GM18498 (cell line): ENCODE measurements around the gene CD3E.
"Not testable (repeated sequence)": the region's sequence is repeated elsewhere in the genome, so short reads cannot be mapped to it uniquely, and the experiment has no call there.

ENCODE experiments used
- ATAC-seq: cut with Tn5 transposase; IDR thresholded peaks from one replicate; pipeline ENCODE4 v1.9.1; 2021; ENCODE audit warnings: mild to moderate bottlenecking, moderate library complexity; ENCODE audit not compliant: unreplicated experiment

The CD3E gene

DNA sequence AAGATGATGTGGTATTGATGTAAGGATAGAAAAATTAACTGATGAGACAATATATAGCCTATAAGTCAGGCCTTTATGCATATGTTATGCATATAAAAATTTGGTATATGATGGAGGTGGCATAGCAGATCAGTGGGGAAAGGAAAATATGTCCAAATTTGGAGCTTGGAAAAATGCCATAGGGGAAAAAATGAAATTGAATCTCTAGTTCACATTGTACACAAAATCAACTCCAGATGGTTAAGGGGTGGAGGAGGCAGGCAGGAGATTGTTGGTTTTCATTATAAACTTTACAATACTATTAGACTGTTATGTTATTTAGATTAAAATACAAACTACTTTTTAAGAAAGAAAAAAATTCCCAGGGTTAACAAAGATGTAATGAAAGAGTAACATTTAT, 15.1 kb upstream of the CD3E start:
- no peak for ATAC-seq

DNA sequence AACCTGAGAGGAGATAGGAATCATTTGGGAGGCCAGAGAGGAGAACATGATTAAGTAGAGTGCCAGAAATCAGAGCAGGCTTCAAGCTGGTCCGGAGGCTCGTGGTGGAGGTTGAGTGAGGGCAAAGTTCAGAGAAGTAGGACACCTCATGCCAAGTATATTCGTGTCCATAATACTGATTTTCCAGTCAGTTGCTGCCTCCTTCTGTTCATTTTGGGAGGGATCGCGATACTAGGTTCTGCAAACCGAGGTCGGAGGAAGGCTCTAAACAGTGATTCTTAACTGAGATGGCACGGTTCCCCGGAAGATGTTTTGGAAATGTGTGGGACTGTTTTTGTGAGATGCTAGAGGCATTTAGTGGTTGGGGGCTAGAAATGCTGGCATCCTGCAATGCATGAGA, 13.6 kb upstream of the CD3E start:
- ATAC-seq, result no peak

DNA sequence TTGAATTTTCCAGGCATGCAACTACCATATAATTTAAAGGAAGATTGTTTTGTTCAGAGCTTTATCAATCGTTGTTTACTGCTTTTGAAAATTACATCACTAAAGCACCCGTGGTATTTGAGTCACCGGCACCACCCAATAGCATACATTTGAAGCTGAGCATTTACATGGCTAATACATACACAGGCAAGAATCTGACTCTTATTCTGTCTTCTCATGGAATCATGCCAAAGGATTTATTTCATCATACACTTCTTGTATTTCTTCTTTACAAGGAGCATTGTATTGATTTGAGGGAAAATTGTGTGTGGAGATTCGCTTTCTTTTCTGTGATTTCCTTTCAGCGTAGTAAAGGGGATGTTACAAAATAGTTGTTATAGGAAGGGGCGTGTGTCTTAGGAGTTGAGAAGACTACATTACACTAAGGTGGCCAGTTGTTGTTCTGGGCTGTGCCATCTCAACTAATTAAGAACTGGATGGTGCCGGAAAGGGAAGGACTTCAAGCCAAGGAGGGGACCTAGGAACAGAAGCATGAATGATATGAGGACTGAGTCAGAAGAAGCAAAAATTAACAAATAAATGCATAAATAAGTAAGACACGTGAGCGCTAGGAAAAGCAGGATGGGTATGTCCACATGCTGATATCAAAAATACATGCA, 12.9 kb upstream of the CD3E start:
- no peak for ATAC-seq

DNA sequence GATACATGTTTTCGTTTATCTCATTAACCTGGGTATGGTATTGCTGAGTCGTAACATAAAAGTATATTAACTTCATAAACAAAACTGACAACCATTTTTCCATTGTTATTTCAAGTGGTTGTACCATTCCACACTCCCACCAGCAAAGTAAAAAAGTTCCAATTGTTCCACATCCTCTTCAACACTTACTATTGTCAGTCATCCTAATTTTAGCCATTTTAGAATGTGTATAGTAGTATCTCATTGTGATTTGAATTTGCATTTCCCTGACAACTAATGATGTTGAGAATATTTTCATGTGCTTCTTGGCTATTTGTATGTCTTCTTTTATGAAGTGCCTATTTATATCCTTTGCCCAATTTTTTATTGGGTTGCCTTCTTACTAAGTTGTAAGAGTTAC, 10.5 kb upstream of the CD3E start:
- no peak for ATAC-seq

DNA sequence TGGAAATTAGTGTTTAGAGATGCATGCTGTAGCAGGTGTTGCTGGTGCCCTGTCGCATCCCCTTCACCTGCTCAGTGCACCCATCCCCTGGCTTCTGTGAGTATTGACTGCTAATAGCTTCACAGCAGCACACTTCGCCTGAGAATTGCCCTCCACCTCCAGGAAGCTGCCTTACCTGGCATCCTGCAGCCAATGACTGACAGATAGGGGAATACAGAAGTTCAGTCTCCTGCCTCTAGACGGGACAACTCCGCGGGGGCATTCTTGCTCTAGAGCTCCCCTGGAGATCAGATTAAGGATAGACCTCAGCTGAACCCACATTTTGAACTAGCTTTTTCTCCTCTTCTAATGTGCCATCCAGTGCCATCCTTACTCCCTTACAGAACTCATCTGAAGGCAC, 9.3 kb upstream of the CD3E start:
- no peak for ATAC-seq

DNA sequence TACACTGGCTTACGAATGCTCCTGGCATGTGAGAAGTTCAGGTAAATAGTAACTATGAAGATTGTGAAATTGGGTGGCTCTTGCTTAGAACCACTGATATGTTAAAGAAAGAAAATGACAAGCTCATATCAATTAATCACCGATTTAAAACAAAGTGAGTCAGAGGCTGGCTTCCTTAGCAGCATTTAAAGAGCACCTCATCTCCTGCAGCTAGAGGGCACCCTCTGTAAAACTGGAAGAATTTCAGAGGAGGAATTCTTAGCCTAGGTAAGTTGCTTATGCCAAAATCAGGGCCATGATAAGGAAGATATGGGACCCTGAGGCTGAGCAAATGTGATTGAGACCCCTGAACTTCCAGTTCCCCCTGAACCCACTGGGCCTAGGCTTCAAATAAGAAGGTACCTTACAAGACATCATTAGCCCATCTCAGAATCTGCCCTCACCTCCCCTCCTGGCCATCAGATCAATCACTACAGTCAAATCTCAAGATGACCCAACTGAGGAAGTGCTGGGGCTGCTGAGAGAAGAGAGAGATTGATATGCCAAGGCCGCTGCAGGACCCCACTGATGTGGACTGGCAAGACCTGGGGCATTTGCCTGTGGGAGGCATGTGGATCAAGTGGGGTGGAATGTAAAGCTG, 8.6 kb upstream of the CD3E start:
- ATAC-seq, result no peak

DNA sequence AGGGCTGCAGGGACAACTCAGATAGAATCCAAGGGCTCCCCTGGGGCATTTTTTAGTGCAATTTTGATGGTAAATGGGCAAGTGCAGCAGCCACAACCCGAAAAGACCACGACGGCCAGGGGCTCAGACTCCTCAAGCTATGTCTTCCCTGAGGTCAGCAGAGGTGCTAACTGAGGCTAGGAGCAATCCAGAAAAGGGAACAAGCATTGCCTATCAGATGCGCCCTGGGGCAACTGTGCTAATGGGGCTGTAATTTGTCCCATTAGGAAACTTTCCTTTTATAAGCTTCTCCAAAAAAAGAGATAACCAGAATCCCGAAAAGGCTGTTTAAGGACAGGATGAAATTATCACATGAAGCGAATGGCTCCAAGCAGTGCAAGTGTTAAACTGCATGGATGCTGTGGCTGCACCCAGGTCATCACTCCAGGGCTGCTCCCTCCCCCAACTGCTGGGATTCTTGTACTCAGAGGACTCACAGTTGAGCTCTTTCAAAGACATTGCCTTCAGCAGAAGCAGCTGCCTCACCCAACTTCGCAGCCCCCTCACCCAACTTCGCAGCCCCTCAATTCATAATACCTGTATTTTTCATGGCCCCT, 2.8 kb upstream of the CD3E start:
- no peak for ATAC-seq

DNA sequence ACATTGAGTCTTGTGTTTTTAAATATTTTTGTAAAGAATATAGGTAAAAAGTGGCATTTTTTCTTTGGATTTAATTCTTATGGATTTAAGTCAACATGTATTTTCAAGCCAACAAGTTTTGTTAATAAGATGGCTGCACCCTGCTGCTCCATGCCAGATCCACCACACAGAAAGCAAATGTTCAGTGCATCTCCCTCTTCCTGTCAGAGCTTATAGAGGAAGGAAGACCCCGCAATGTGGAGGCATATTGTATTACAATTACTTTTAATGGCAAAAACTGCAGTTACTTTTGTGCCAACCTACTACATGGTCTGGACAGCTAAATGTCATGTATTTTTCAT, 333 bp upstream of the CD3E start:
- ATAC-seq, result no peak

DNA sequence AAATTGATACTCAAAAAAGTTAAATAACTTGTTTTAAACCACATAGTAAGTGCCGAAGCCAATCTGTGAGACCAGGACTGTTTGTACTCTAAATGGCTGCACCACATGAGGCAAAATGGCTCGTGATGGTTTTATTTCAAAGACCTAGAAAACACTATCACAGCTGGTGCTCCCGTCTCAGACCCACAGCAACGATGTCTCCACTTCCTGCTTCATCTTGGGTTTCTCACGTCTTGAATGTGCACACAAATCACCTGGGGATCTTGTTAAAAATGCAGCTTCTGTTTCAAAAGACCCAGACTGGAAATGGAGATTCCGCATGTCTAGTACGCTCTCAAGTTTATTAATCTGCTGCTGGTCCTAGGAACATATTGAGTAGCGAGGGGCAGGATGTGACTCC, 1.2 kb downstream of the CD3E start:
- ATAC-seq, result no peak

DNA sequence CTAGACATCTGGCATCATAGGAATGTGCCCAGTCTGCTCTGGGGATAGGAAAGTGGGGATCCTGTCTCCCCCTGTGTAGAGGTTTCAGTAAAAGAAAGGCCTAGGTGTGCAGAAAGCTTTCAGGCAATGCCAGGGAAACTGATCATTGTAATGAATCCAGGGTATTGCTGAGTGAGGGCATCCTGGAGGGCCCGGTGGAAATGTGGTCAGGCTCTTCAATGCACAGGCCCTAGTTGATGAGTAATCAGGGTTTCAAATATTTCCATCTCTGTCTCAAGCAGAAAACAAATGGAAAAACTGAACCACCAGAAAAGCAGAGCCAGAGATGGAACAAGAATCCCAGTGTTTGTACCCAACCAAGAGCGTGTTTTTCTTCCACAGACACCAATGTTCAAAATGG, 2.0 kb downstream of the CD3E start:
- no peak for ATAC-seq

DNA sequence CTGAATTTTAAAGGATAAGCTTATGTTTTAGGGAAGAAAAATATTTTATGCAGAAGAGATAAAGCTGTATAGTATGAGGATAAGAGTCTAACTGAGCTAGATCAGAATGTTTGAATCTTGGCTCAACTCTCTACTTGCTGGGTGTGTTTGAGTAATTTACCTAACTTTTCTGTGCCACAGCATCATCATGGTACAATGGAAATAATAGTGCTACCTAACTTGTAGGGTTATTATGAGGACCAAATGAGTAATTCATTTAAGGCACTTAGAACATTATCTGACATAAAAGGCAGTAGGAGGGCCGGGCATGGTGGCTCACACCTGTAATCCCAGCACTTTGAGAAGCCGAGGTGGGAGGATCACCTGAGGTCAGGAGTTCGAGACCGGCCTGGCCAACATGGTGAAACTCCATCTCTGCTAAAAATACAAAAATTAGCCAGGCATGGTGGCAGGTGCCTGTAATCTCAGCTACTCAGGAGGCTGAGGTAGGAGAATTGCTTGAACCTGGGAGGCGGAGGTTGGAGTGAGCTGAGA, 4.5 kb downstream of the CD3E start:
- ATAC-seq, result not testable (repeated sequence)

DNA sequence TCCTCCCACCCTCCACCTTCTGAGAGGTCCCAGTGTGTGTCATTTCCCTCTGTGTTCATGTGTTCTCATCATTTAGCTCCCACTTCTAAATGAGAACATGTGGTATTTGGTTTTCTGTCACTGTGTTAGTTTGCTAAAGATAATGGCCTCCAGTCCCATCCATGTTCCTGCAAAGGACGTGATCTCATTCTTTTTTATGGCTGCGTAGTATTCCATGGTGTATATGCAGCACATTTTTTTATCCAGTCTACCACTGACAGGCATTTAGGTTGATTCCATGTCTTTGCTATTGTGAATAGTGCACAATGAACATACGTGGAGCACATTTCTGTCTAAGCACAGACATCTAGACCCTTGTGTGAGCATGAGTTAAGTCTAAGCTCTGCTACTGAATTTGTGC, 5.7 kb downstream of the CD3E start:
- no peak for ATAC-seq

DNA sequence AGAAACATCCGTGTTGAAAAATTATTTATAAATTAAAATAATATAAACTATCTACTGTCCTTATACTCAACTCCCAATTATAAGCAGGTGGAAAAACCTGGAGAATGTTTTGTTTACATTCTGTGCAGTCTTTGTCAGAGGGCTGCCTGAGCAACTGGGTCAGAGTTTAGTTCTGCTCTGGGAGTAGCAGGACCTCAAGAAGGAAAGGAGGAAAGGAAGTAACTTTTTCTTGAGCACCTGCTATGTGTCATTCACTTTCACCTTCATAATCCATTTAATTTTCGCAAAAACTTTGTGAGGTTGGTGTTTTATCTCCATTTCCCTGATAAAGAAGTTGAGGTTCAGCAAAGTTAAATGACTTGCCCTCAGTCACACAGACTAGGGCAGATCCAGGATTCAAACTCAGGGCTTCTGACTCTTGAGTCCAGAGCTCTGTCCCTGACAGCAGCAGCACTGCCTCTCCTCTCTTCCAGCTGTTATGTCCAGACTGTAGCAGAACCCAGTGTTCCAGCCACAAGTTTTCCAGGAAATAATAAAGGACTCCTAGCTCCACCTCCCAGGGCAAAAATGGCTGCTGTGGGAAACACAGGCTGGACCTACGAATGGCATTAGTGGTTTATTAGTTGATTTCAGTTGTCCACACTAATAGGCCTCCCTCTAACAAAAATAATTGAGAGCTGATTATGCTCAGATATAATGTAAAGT, 6.4 kb downstream of the CD3E start:
- no peak for ATAC-seq

DNA sequence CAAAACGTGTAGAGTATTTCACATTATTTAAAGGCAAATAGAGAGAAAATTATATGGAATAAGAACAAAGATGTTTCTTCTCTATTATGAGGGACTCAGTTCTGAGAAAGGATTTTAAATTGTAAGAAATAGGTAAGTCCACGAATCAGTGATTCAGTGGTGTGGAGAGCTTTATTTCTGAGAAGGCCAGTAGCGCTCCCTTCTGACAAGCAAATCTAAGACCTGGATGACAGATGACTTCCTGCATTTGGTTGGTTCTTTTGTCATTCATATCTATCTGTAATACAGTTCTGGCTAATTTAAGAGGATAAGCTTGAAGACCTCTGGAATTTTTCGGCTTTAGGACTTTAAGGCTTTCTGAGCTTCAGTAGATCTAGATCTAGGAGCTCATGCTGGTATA, 7.0 kb downstream of the CD3E start:
- ATAC-seq, result no peak

DNA sequence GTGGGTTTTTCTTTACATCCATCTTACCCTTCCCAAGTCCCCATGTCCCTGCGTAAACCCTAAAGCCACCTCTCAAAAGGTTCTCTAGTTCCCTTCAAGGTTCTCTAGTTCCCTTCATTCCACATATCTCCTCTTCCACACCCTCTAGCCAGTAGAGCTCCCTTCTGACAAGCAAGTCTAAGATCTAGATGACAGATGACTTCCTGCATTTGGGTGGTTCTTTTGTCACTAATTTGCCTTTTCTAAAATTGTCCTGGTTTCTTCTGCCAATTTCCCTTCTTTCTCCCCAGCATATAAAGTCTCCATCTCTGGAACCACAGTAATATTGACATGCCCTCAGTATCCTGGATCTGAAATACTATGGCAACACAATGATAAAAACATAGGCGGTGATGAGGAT, 7.8 kb downstream of the CD3E start:
- no peak for ATAC-seq

DNA sequence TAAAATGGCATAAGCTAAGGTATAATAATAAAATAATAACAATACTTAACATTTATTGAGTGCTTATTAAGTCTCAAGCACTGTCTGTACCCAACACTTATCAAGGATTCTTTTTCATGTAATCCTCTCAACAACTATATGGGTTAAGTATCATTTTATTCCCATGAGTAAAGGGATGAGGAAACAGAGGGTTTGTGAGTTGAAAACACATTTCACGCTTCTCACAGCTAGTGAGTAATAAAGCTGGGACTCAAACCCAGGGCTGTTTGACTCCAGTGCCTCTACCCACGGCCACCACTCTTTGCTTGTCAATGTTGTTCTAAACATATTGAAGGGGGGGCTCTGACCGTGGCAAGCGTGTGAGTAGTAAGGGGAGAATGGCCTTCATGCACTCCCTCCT, 8.7 kb downstream of the CD3E start:
- ATAC-seq, result no peak

DNA sequence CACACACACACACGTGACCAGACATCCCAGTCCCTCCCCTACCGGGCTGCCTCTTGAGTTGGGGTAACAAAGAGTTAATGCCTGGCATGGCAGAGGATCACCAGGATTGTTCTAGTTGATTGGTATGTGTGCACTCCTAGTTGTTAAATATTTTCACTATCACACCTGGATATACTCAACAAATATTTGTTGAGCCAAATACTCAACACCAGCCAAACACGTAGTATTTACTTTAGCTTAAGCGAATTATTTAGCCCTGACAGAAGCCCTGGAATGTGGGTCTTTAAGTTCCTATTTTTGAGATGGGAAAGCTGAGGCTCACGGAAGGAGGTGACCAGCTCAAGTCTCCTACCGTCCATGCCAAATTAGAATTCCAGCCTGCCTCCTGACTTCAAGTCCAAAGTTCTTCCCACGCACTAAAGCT, 10.5 kb downstream of the CD3E start:
- ATAC-seq, result no peak

DNA sequence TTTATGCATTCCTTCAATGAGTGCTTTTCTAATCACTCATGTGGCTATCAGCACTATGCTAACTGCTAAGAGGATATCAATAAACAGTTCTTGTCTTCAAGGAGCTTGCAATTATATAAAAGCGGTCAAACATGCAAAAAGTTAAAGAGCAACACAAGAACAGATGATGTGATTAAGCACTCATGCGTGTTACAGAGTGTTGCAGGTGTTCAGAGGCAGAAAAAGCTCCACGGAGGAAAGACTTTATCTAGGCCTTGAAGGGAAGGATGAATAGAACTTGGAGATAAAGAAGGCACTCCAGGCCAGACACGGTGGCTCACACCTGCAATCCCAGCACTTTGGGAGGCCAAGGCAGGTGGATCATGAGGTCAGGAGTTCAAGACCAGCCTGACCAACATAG, 13.6 kb downstream of the CD3E start:
- ATAC-seq, result no peak

DNA sequence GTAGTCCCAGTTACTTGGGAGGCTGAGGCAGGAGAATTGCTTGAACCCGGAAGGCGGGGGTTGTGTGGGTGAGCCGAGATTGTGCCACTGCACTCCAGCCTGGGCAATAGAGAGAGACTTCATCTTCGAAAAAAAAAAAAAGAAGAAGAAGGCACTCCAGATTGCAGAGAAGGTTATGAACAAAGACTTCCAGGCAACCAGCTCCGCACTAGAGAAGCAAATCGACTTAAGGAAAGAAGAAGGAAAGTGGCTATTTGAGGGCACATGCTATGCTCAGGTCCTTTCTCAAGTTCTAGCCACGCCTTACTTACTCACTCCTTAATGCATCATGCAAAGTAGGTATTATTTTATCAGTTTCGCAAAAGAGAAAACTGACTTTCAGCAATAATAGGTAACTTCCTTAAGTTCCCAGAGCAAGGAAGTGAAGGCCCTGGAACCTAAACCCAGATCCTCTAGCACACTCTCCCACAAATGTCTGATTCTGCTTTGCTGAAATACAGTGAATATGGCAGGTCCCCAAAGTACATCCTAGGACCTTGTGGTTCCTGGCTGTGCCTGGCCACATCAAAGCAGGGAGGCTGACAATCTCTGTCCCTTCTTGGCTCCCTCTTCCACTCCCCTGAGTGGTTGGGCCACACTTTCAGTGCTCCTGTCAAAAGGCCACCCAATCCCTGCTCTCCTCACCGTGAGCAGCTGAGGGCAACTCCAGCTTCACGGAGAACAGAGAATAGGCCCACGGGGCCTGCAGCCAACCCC, 14.2 kb downstream of the CD3E start:
- no peak for ATAC-seq

DNA sequence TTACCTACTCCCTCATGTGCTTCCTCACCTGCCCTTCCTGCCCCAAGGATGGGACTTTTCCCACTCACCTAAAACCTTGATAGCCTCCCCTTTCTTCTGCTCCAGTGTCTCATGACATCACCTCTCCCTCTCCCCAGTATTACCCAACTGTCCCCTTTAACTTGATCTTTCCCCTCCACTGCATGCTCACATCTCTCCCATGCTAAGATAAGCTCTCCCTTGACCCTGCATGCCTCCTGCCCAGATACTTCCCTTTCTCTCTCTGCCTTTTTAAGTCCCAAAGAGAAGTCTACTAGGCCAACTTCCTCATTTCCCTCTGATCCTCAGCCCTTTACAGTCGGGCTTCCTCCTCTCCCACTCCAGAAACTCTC, 14.8 kb downstream of the CD3E start:
- ATAC-seq, result no peak

DNA sequence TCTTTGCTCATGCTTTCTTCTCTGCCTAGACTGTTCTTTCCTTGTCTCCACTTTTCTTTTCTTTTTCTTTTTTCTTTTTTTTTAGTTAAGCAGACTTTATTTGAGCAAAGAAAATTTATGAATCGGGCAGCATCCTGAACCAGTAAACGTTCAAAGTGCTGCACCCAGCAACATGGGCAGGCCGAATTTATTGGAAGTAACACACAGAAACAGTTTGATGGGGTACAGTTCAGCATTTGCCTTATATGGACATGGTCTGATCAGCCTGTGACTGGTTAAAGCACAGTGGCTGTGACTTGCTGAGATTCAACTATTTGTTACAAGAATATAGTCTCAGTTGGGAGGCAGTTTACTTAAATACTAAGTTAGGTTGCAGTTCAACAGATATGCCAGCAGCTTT, 16.0 kb downstream of the CD3E start:
- ATAC-seq, result no peak
